AG04450 (cell line): Measurements from ENCODE around the gene SMARCC2. TPM values are rescaled to one million over a fixed set of nuclear protein-coding genes. Genes with fewer than 3 reads are reported as not detected.
A peak's percentile ranks its signal among the peaks of the same experiment; 100 is the strongest.

Experiments
- CTCF ChIA-PET: fragments of 300-600, 350-600 bp; formaldehyde crosslinking; extraction: SDS; loops from one replicate; lab custom pipeline; 2022; ENCODE audit warnings: antibody characterized with exemption, inconsistent platforms; lab: Charles Lee
- POLR2A ChIA-PET: fragments of 350-600 bp; formaldehyde crosslinking; extraction: SDS; loops from one replicate; lab custom pipeline; 2021; ENCODE audit warnings: antibody characterized with exemption, inconsistent platforms; lab: Yijun Ruan, JAX
- DNase-seq: peaks from one replicate; pipeline ENCODE4 v3.0.0-alpha.2; 2011; ENCODE audit warnings: low read depth, low spot score
- H3K27ac ChIP-seq: one replicate; pipeline ENCODE4 v1.5.1; 2012; ENCODE audit warnings: low read depth, low read length, control low read depth
- H3K27me3 ChIP-seq: one replicate; pipeline ENCODE4 v1.6.0; 2012; ENCODE audit warnings: low read length; ENCODE audit not compliant: control insufficient read depth, insufficient read depth
- H3K4me3 ChIP-seq: 2 replicates; pipeline ENCODE4 v1.5.1; 2011; ENCODE audit warnings: mild to moderate bottlenecking, low read depth, low read length, control low read depth
- H3K9me3 ChIP-seq: 2 replicates; pipeline ENCODE4 v1.5.1; 2012; ENCODE audit warnings: low read length; ENCODE audit not compliant: control insufficient read depth, insufficient read depth
- CTCF ChIP-seq: IDR thresholded peaks from 2 replicates; pipeline ENCODE4 v1.5.1; 2011; ENCODE audit warnings: low read depth, low read length, control low read depth, inconsistent platforms
- polyA plus RNA-seq: library from polyadenylated mRNA; depleted of rRNA; stranded (reverse); fragments of >200 nt; gene quantifications from 2 replicates; pipeline ENCODE4 v1.2.3, GENCODE V29; 2011; rRNA removed

The SMARCC2 gene
- polyA plus RNA-seq, 1 experiment, result 90.2 TPM

GRCh38 chr12:56115329-56115728, 74.0 kb downstream of the SMARCC2 start:
- DNase-seq, result no peak
- no peak for TF ChIP-seq CTCF
- POLR2A ChIA-PET, result interaction anchor here (0.7 to 0.9 kb wide), 3 partner anchors 11 to 107 kb away, joined by 3 to 4 read pairs (median 3); partner anchors contain the start of genes PA2G4 and RNF41
- H3K27ac ChIP-seq, result no peak overlapping the region
- CTCF ChIA-PET, result interaction anchor here (0.6 to 1.3 kb wide), 2 partner anchors 119 to 141 kb away, joined by 3 read pairs; partner anchors contain the start of gene RAB5B
- H3K27me3 ChIP-seq, result no peaks in the 10 kb centered on the region
- peak overlapping the region; percentile 93 for H3K4me3 ChIP-seq
- no peaks in the 10 kb centered on the region; the same call in 1 of the 2 replicates for H3K9me3 ChIP-seq

- no peak overlapping the region for H3K27ac ChIP-seq
- no peaks in the 10 kb centered on the region; the same call in 1 of the 2 replicates for H3K9me3 ChIP-seq
- CTCF ChIA-PET, result no interaction called here
- no peak for DNase-seq
- H3K4me3 ChIP-seq, result no peak overlapping the region
- no peaks in the 10 kb centered on the region for H3K27me3 ChIP-seq
- POLR2A ChIA-PET, result interaction anchor here (1.7 kb wide), 1 partner anchor 10 kb away, joined by 3 read pairs; the partner anchor contains the start of gene PA2G4
- no peak for TF ChIP-seq CTCF
Measured at GRCh38 chr12:56114084-56114483, 75.2 kb downstream of the SMARCC2 start.

Other genes with a start within 250 kb of the SMARCC2 start
- gene PMEL, start 223.4 kb downstream of the SMARCC2 start, polyA plus RNA-seq, result 1.6 and 2.2 TPM in 2 replicates
- 30.6 and 38.8 TPM in 2 replicates for gene CDK2, start 222.7 kb downstream of the SMARCC2 start, polyA plus RNA-seq
- gene RAB5B, start 215.4 kb downstream of the SMARCC2 start, polyA plus RNA-seq, result 136 and 157 TPM in 2 replicates
- gene SUOX, start 192.2 kb downstream of the SMARCC2 start, polyA plus RNA-seq, result 21.0 and 22.8 TPM in 2 replicates
- gene IKZF4, start 168.4 kb downstream of the SMARCC2 start, polyA plus RNA-seq, result 3.9 and 4.7 TPM in 2 replicates
- gene RPS26, start 147.6 kb downstream of the SMARCC2 start, polyA plus RNA-seq, result 348 and 382 TPM in 2 replicates
- gene ERBB3, start 109.3 kb downstream of the SMARCC2 start, polyA plus RNA-seq, result 1.7 and 2.1 TPM in 2 replicates
- gene PA2G4, start 84.9 kb downstream of the SMARCC2 start, polyA plus RNA-seq, result 169 and 223 TPM in 2 replicates
- gene RPL41, start 72.8 kb downstream of the SMARCC2 start, polyA plus RNA-seq, result 7,461 and 7,686 TPM in 2 replicates
- gene ZC3H10, start 71.2 kb downstream of the SMARCC2 start, polyA plus RNA-seq, result 1.5 and 1.9 TPM in 2 replicates
- 127 and 140 TPM in 2 replicates for gene ESYT1, start 61.2 kb downstream of the SMARCC2 start, polyA plus RNA-seq
- 118 and 124 TPM in 2 replicates for gene MYL6B, start 36.9 kb downstream of the SMARCC2 start, polyA plus RNA-seq
- 5,661 and 5,957 TPM in 2 replicates for gene MYL6, start 31.1 kb downstream of the SMARCC2 start, polyA plus RNA-seq
- 97.2 and 123 TPM in 2 replicates for gene RNF41, start 32.4 kb upstream of the SMARCC2 start, polyA plus RNA-seq
- gene NABP2, start 34.9 kb upstream of the SMARCC2 start, polyA plus RNA-seq, result 46.9 and 52.5 TPM in 2 replicates
- gene SLC39A5, start 40.6 kb upstream of the SMARCC2 start, polyA plus RNA-seq, result not detected in 2 replicates
- gene ANKRD52, start 68.9 kb upstream of the SMARCC2 start, polyA plus RNA-seq, result 16.0 and 20.2 TPM in 2 replicates
- gene COQ10A, start 77.5 kb upstream of the SMARCC2 start, polyA plus RNA-seq, result 12.1 and 15.6 TPM in 2 replicates
- gene CS, start 110.8 kb upstream of the SMARCC2 start, polyA plus RNA-seq, result 167 and 173 TPM in 2 replicates
- 186 and 194 TPM in 2 replicates for gene CNPY2, start 126.5 kb upstream of the SMARCC2 start, polyA plus RNA-seq
- gene PAN2, start 144.5 kb upstream of the SMARCC2 start, polyA plus RNA-seq, result 18.5 and 22.2 TPM in 2 replicates
- 0.19 TPM in 1 of 2 replicates, not detected in the other for gene IL23A, start 149.4 kb upstream of the SMARCC2 start, polyA plus RNA-seq
- 179 and 193 TPM in 2 replicates for gene STAT2, start 170.6 kb upstream of the SMARCC2 start, polyA plus RNA-seq
- gene APOF, start 173.4 kb upstream of the SMARCC2 start, polyA plus RNA-seq, result not detected in 2 replicates